ENCODE data around the gene TRIM33. TPM values are rescaled to one million over a fixed set of nuclear protein-coding genes. Genes with fewer than 3 reads are reported as not detected.
"Not testable (repeated sequence)": the region's sequence is repeated elsewhere in the genome, so short reads cannot be mapped to it uniquely, and the experiment has no call there.

Gene TRIM33
- total RNA-seq, 1 donor from 2014 or later: 15.3 TPM

DNA sequence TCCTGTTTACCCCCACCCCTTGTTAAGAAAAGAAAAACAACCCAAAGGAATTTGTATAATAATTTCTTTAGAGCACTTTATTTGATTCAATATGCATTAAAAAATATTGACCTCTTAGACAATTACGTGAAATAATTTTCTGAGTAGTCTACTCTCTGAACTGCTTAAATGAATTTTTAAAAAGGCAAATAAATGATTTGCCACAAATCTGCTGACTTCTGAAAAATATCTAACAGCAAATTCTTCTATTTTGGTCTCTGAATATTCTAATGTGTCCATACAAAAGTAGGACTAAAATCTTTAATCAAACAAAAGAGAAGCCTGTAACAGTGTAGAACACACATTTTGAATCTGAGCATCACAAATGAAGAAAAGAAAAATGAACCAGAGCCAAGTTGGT, 115.1 kb downstream of the TRIM33 start:
- TF ChIP-seq CTCF (conservative IDR thresholded peaks at IDR 0.05; ENCODE audit: low read depth, low read length): no peak
- no peak overlapping the region for H3K4me3 ChIP-seq (ENCODE audit: low read depth, low read length)

DNA sequence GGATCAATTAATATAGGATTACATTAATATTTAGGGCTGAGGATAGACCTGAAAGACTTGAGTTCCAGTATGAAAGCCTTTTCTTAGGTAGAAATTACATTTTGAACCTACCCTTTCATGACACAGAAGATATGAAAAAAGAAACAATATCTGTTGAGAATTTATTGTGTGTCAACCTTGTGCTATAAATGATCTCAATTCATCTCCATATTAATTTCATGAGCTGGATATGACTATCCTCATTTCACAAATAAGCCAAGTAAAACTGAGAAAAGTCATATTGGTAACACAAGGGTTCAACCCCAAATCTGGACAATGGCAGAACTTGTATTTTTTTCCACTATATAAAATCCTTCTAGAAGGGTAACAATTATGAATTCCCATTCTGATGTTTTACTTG, 120.0 kb downstream of the TRIM33 start:
- no peak for DNase-seq (ENCODE audit: low read depth)
- TF ChIP-seq CTCF (conservative IDR thresholded peaks at IDR 0.05; ENCODE audit: low read depth, low read length): no peak
- H3K4me3 ChIP-seq (ENCODE audit: low read depth, low read length): no peak overlapping the region

More for the DNA sequence above, 115.1 kb downstream of the TRIM33 start:
- no peak for DNase-seq (ENCODE audit: low read depth)

GRCh38 chr1:114390361-114390760, 120.6 kb downstream of the TRIM33 start:
- no peak for DNase-seq (ENCODE audit: low read depth)
- TF ChIP-seq CTCF (conservative IDR thresholded peaks at IDR 0.05; ENCODE audit: low read depth, low read length): no peak
- H3K4me3 ChIP-seq (ENCODE audit: low read depth, low read length): no peak overlapping the region

GRCh38 chr1:114388432-114389003, 122.5 kb downstream of the TRIM33 start:
- no peak for TF ChIP-seq CTCF (conservative IDR thresholded peaks at IDR 0.05; ENCODE audit: low read depth, low read length)
- no peak for DNase-seq (ENCODE audit: low read depth)
- no peak overlapping the region for H3K4me3 ChIP-seq (ENCODE audit: low read depth, low read length)

DNA sequence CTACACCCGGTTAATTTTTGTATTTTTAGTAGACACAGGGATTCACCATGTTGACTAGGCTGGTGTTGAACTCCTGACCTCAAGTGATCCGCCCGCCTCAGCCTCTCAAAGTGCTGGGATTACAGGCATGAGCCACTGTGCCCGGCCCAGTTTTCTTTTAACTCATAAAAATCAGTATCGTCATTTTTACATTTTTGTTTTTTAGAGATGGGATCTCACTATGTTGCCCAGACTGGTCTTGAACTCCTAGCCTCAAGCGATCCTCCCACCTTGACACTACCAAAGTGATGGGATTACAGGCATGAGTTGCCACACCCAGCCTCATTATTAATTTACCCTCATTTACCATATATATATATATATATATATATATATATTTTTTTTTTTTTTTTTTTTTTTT, 123.4 kb downstream of the TRIM33 start:
- not testable (repeated sequence) for DNase-seq (ENCODE audit: low read depth); H3K4me3 ChIP-seq (ENCODE audit: low read depth, low read length)

- TF ChIP-seq CTCF (conservative IDR thresholded peaks at IDR 0.05; ENCODE audit: low read depth, low read length): no peak
- no peak overlapping the region for H3K4me3 ChIP-seq (ENCODE audit: low read depth, low read length)
- DNase-seq (ENCODE audit: low read depth): no peak
Observed at GRCh38 chr1:114387010-114387360, 124.0 kb downstream of the TRIM33 start.

DNA sequence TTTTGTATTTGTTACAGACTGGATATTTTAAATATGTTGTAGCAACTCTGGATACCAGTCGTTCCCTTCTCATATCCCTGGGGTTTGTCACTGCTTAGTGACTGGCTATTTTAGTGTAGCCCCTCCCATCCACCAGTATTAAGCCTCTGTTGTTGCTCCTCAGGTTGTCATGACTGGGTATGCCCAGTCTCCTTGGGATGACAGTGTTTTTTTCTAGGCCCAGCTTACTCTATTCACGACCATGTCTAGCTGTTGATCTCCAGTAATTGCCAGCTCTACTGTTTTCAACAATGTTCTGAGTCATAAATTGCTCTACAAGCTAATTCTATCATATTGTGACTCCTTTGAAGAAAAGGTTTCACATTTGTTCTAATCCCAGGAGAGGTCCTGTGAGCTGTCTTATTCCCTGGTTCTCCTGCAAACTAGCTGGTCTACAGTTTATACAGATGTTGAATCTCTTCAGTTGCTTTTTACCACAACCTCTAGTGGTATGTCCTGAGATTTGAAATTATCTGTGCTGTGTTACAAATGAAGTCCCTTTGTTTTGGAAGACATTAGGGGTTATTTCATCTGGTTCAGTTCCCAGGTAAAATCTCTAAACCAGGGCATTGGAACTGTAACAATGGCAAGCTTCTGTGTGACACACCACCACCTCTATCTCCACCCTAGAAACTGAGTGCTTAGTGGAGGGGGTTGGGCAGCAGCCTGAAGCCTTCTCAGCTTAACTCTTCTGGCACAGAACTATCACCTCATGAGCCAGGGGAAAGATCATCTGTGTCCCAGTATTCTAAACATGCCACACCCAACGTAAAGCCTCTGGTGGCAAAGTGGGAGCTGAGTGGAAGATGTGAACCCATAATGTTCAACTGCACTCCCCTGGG, 124.6 kb downstream of the TRIM33 start:
- no peak for DNase-seq (ENCODE audit: low read depth)
- H3K4me3 ChIP-seq (ENCODE audit: low read depth, low read length): no peak overlapping the region
- no peak for TF ChIP-seq CTCF (conservative IDR thresholded peaks at IDR 0.05; ENCODE audit: low read depth, low read length)
